DND-41 (cell line): Measurements from ENCODE around the gene ACTR2.

Experiments
- EZH2 ChIP-seq: IDR thresholded peaks from 3 replicates; pipeline ENCODE4 v1.6.1; 2012; ENCODE audit warnings: borderline replicate concordance, low read depth, mild to moderate bottlenecking, moderate library complexity, low read length, inconsistent platforms; ENCODE audit not compliant: severe bottlenecking
- TF ChIP-seq, protein P1 (sequence below): IDR thresholded peaks from 2 replicates; pipeline ENCODE4 v1.5.1; 2012; ENCODE audit warnings: borderline replicate concordance, low read length, moderate library complexity, mild to moderate bottlenecking; ENCODE audit not compliant: poor library complexity, severe bottlenecking; ENCODE audit errors: extremely low read depth

DNA sequence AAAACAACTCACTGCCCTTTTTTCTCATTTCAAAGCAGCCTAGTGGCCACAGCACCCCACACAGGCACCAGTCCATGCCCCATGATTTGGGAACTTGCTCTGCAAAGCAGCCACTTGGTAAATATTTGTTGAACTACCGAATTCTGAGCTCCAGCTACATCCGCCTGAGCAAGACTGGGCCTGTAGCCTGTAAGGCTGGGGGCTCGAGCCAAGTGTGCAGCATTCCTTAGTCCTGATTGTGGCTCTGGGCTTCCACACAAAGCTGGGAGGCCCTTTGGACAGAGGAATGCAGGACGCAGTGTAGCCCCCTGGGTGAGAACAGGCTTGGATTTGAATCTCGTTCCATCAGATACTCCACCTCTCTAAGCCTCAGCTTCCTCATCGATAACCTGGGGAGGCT lies 88.4 kb downstream of the ACTR2 start:
- TF ChIP-seq, protein P1, sequence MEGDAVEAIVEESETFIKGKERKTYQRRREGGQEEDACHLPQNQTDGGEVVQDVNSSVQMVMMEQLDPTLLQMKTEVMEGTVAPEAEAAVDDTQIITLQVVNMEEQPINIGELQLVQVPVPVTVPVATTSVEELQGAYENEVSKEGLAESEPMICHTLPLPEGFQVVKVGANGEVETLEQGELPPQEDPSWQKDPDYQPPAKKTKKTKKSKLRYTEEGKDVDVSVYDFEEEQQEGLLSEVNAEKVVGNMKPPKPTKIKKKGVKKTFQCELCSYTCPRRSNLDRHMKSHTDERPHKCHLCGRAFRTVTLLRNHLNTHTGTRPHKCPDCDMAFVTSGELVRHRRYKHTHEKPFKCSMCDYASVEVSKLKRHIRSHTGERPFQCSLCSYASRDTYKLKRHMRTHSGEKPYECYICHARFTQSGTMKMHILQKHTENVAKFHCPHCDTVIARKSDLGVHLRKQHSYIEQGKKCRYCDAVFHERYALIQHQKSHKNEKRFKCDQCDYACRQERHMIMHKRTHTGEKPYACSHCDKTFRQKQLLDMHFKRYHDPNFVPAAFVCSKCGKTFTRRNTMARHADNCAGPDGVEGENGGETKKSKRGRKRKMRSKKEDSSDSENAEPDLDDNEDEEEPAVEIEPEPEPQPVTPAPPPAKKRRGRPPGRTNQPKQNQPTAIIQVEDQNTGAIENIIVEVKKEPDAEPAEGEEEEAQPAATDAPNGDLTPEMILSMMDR, result no peak
- TF ChIP-seq EZH2, result no peak
